GM19395 (cell line): ENCODE results near the gene GNAT2.

Source experiments
- ATAC-seq: cut with Tn5 transposase; IDR thresholded peaks from one replicate; pipeline ENCODE4 v1.9.1; 2021; ENCODE audit warnings: mild to moderate bottlenecking, moderate library complexity; ENCODE audit not compliant: unreplicated experiment

GNAT2 gene

GRCh38 chr1:109566982-109567381, 52.4 kb downstream of the GNAT2 start:
- ATAC-seq, result no peak

DNA sequence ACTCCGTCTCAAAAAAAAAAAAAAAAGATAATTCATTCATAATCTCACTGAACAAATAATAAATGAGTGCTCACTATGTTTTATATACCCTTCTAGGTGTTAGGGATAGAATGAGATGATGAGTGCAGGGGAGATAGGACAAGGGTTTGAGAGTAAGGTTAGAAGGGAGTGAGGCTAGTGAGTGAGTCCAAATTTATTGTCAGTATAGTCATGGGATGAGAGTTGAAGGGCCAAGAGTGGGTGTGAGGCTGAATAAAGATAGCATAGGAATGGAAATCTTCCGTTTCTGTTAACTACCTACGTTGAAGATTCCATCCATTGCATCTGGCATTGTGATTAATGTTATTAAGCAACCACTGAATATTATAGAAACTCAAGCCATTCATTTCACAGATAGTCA, 54.2 kb downstream of the GNAT2 start:
- ATAC-seq, result no peak

- ATAC-seq, result no peak
These were observed 55.1 kb downstream of the GNAT2 start for GRCh38 chr1:109564194-109564878.

DNA sequence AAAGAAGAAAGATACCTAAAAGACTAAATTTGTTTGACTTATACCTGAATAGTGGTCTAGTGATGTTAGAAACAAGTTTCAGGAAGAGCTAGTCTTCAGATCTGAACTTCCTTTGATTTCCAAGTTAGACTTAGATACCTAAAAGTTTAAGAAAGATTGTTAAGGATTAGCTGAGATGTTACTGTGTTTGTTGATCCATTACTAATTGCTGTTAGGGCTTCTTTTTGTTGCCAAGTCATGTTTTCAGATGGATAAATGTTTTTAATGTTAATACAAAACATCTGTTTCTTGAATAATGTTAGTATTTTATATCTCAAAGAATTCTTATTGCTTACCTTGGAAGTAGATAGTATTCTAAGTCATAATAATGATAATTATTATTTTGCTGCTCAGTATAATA, 59.4 kb downstream of the GNAT2 start:
- no peak for ATAC-seq

GRCh38 chr1:109557520-109557919, 61.9 kb downstream of the GNAT2 start:
- ATAC-seq, result no peak

DNA sequence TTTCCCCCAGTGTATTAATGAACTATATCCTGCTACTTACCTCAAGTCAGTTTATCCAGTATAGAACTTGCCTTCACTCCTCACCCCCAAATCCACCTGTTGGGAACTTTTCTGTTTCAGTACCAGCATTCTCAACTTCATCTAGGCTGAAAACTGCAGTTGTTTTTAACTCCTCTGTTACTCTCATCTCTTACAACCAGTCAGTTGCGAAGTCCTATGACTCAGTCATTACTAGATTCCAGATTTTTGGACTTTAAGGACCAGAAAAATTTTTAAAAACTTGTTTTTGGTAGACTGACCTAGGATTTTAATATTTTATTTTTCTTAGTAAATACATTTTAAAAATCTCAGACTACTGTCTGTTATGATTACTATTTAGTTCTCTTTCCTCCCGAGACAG, 62.9 kb downstream of the GNAT2 start:
- no peak for ATAC-seq
